GM21515 (cell line): ENCODE measurements around the gene RBM17.
"Not testable (repeated sequence)": the region's sequence is repeated elsewhere in the genome, so short reads cannot be mapped to it uniquely, and the experiment has no call there.

ENCODE experiments used
- ATAC-seq: cut with Tn5 transposase; IDR thresholded peaks from one replicate; pipeline ENCODE4 v1.9.1; 2021; ENCODE audit not compliant: unreplicated experiment

RBM17 gene

DNA sequence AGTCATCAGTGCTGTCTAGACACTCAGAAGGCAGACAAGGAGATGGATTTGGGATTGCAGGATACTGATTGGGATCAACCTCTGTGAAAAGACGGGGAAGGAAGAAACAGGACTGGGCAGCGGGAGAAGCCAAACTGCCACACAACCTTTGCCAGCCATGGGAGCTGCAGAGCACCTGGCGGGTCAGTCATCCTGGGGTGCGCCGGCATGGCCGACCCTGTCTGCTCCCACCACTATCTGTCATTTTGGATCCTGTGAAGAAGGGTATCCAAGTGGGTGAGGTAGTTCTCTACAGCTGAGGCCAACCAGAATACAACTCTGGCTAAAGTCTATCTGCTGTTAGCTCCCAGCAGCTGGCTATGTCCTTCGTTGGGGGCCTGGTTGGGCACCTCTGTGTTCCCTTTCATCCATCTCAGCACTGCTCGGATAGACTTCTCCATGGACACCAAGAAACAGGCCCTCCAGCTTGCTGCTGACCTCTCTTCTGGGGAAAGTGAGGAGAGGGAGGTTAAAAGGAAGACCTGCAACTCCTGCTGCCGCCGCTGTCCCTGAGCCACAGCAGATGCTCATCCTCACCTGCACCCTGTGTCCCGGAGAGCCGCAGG, 11.7 kb upstream of the RBM17 start:
- ATAC-seq, result no peak

DNA sequence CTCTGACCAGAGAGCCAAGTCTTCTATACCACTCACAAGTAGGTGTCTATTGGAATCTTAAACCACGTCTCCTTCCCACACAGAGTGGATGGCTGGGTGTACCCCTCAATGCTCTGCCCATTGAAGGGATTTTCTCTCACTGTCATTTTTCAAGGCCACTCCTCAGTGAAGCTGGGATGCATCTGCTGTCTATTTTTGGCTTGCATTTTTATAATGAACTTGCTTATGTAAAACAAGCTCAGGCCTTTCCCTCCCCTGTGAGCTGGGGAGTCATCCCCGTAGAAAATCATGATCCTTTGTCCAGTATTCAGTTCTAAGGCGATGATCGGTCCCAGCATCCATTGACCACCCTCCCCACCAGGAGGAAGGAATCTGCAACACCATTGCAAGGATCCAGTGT, 9.8 kb upstream of the RBM17 start:
- ATAC-seq, result no peak

DNA sequence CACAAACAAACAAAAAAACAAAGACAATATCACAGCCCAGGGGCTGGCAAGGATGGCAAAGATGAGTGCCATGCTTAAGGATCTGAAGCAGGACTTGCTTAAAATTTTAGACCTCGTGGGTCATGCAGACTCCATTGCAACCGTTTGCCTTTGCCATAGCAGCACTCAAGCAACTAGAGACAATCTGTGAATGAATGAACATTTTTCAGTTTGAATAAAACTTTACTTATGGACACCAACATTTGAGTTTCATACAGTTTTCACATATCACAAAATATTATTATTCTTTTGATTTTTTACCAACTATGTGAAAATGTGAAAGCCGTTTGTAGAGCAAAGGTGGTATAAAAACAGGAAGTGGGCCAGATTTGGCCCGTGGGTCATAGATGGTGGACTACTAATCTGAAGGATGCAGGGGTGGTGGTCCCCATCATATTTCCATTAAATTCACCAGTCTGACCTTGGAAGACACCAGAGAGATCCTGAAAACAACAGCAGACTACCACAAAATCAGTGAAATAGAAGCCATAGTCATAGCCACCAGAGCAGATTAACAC, 8.3 kb upstream of the RBM17 start:
- ATAC-seq, result no peak

DNA sequence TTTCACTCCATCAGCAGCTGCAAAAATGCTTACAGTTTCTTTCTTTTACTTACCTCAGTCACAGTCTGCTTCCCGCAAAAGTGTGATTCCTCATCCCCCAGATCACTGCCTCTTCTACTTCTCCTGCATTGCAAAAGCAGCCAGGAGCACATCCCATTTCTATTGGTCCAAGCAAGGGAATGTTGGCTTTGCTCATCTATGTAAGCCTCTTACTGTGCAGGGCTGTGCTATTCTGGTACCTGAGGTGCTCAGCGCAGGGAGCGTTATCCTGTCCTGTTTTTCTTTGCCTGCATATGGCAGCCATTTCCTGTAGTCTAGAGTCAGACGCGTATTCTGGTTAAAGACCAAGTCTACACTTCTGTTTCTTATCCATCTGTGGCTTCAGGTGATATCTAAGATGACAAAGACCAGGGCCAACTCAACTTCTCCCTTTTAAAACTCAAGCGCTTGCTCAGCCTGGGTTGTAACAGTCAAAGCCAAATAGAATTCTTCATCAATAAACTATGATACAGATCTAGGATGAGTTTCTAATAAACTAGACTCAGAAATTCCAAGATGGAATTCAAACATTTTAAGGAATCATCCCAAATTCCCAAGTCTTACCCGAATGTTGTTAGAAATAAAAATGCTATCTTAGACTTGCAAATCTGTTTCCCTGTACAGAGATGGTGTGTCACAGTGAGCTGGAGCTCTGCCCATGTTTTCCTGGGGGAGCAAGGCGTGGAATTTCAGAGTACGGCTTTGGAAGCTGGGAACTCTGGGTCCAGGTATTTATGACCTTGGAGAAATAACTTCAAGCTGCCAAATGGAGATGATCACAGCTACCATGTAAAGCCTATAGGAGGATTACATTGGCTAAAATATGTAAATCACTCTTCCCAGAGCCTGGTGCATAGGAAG, 6.1 kb upstream of the RBM17 start:
- ATAC-seq, result no peak

DNA sequence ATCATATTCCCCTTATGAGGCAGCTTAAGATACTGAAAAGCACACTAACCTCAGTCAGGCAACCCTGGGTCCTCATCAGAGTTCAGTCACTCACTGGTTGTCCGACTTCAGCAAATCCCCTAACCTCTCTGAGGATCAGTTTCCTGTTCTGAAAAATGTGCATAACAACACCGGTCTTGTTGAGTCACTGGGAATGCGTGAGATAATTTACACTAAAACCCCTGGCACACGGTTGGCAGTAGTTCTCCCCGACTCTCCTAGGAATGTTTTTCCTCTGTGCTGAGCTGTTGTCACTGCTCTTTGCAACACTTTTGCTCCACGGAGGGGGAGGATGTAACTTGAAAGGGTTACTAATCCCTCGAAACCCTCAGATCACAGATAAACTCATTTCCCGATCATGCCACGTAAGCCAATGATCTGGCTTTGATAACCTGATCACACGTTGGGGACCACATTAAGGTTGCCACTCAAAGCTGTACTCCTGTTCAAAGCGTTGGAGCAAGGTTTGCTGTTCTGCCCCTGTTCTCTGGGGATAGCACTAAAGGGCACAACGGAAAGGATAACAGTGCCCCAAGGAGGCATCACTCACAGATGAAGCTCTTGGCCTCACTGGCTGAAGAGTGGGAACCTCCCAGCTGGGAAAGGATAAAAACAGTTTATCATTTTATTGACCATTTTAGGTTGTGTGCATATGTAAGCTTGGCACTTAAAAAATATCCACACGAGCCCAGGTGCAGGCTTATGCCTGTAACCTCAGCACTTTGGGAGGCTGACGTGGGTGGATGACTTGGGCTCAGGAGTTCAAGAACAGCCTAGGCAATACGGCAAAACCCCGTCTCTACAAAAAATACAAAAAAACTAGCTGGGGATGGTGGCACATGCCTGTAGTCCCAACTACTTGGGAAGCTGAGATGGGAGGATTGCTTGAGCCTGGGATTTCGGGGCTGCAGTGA, 5.0 kb upstream of the RBM17 start:
- ATAC-seq, result no peak

DNA sequence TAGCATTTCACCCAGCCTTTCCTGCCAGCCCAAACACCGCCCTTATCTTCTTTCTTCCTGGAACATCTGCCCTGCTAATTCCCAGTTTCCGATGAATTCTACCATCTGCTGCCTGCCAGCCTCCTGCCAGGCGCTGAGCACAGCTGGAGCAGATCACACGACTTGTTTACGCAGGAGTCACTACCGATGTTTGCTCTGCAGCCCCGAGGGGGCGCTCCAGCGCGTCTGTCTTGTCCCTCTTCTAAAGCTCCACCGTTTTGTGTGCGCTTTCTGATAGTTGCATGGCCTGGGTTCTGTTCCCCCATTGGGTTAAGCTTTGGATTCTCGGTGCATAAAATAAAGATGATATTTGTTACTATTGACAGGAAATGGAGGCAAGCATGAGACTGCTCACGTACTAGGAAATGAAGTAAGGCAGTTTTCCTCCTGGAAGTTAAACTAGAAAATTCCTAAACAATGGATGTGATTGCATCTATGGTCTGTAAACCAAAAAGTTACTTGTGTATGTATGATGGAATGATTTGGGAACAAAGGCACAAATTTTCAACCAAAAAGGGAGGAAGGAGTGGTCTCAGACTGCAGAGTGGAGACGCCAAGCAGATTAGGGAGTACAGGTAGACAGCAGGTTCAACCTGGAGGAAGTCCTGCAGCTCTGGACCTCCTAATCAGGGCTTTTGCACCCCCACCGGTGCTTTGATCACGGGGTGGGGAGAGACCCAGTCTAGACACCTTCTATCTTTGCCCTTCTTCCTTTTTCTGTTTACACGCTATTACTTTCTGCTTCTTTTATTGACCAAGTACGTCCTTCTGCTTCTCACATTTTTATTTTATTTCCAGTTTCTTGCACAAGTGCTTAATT, 2.2 kb upstream of the RBM17 start:
- peak; percentile 45 for ATAC-seq

DNA sequence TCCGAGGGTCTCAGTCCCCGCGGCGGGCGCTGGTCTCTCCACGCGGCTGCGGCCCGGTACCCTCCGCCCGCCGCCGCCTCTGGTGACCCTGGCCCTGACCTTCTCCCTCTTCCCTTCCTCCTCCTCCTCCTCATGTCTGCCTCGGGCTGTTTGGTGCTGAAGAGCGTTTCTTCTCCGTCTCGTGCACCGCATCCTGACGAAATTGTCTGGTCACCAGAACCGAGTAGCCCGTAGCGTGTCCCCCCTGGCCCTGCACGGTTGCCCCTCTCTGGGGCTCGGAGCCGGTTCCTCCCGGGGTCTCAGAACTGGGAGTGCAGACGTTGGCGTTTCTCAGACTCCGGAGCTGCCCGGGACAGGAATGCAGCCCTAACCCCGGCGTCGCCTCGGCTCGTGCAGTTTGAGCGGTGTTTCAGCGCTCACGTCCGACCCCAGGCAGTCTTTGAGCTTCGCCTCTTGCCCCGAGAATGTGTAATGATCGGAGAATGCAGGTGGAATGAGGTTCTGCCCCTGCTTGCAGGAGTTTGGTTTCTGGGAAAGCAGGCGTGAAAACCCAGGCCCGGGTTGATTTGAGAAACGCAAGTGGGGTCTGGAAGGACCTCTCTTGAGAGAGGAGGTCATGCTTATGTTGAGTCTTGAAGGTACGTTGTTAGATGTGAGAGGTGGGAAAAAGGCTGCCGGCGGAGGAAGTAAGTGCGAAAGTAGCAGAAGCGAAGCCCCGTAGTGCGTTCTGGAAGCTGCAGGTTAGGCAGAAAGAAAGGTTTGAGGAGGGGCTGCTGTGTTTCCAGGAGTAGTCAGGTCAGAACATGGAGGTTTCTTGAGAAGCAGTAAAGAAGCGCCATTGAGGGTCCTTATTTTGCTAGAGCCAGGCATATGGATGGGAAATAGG, 743 bp downstream of the RBM17 start:
- ATAC-seq, result peak; percentile 26

DNA sequence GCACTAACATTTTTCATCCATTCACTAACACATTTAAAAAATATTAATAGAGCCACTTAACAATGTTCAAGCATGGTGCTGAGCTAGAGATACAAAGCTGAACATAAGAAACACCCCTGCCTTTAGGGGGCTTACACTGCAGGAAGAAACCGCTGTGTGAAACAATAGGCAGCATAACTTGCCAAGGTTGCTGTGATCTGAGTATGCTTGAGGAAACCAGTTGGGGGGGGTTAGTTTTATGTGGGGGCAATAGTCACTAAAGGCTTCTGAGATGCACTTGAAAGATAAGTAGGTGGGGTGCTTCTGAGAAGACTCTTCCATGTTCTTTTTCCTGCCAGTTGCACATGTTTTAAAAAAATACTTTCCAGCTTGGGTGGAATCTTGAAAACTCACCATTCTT, 2.8 kb downstream of the RBM17 start:
- ATAC-seq, result no peak

DNA sequence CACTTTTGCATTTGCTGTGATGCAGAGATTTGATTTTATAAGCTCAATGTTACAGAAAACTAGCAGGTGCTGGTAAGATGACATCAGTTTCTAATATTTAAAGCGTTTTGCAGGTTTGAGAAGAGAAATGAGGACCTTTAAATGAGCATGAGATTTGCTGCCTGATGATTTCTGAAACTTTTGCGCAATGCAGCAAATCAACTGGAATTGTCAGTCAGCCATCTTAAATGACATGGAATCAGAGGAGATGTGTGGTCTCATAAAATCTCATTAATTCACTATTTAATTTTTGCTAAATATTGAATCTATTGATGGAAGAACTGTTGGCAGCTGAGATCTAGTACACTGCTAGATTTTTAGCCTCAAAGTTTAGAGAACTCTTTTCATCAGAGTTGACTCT, 3.9 kb downstream of the RBM17 start:
- ATAC-seq, result no peak

DNA sequence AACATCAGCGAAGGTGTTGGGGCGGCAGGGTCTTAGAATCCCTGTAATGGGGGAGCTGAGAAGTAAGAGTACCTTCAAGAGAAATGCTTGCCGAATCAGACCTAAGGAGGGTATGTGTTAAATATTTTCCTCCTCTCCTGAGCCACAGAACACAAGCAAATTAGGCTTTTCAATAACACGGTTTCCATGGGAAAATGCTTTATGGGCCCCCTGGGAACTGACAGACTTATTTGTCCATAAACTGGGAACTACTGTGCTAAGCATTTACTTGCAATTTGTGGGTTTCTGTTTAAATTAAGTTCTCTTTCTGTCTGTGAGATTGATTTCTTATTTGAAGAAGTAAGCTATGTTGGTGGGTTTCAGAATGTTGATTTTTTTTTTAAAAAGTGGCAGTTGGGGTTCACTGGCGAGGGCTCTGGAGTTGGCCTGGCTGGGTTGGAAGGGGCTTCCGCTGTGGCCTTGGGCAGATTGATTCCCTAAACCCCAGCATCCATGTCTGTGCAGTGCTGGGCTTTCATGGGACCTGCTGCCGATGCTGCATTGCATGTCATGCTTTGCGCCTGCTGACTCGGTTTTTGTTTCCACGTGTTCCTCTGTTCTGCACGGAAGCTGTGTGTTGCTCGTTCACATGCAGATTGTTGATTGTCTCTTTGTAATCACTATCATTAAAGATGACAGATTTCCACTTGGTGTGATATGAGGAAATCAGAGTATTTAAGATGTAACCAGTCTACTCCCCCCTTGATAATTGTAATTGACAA, 7.2 kb downstream of the RBM17 start:
- no peak for ATAC-seq

DNA sequence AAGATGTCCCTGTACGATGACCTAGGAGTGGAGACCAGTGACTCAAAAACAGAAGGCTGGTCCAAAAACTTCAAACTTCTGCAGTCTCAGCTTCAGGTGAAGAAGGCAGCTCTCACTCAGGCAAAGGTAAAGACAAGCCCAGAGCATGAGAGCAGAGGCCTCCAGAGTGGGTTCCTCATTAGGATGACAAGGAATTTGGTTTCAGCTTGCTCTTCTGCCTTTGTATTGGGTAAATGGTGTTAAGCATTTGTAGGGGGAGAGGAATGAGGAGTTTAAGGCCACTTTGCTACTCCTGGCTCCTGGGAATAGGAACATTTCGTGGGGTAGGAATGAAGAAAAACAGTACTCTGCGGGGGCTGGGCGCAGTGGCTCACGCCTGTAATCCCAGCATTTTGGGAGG, 8.2 kb downstream of the RBM17 start:
- no peak for ATAC-seq

DNA sequence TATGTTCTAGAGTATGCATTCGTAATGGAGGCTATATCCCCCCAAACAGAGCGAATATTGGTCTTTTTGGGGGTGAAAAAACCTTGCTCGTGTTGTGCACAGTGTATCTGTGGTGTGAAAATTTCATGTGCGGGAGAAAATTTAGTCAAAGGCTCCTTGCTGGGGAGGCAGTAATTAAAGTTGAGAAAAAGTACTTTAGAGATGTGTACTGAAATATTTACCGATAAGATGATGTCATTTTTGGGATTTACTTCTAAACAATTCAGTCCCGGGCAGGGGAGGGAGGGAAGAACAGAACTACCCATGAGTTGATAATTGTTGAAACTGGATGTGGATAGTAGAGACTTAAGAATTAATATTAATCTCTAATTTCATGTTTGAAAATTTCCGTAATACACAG, 9.3 kb downstream of the RBM17 start:
- ATAC-seq, result no peak

DNA sequence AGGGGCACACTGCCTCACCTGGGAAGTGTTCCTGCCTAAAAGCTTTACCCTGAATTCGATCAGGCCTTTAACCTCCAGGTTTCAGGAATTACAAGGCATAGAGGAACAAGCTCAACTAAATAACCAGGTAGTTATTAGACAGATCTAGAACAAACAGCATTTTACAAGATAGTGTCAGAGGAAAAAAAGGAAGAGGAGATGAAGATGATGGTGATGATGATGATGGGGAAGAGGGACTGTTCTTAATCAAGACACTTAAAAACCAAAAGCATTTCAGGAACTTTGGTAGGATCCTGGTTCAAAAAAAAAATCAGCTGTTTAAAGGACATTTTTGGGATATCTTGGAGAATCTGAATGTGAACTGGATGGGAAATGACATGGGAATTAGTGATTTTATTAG, 11.5 kb downstream of the RBM17 start:
- ATAC-seq, result no peak

DNA sequence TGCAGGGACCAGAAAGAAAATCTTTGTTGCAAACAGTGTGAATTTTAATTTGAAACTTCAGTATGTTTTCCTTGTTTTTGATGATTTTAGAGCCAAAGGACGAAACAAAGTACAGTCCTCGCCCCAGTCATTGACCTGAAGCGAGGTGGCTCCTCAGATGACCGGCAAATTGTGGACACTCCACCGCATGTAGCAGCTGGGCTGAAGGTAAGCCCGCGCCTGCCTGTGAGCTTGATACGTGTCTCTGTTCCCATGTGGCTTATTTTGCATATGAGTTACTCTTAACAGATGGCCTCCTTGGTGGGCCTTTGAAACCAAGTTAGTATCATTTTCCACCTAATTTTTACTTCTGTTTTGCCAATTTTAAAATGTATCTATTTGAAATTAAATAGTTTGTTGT, 12.3 kb downstream of the RBM17 start:
- ATAC-seq, result no peak

DNA sequence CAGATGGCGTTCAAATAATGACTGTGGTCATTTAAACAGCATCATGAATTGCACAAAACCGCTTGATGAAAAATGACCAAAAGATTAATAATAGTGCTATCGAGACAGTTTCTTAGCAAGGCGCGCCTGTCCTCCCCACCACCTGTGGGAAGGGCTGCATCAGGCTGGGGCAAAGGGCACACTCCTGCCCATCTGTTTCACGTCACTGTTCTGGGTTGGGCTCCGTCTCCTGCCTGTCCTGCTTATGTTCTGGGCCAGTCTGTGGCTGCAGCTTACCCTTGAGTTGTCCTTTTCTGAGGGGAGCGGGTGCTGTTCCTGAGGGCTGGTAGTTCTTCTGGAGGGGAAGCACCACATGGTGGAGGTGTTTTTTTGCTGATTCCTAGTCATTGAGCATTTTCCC, 13.3 kb downstream of the RBM17 start:
- no peak for ATAC-seq

DNA sequence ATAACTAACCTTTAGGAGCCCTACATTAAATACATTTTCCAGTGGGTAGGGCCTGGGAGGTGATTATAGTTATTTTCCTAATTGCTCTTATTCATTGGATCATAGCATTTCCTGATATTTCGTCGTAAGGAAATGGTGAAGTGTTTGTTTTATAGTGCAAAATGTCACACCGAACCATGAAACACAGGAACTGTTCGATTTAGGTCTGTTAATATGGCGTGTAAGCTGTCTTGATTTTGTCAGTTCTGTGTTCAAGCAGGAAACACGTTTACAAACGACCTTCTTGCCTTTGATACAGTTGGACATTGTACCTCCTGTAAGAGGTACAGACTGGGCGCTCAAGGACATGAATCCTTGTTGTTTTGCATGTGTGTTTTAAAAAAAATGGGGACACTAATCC, 14.8 kb downstream of the RBM17 start:
- no peak for ATAC-seq

DNA sequence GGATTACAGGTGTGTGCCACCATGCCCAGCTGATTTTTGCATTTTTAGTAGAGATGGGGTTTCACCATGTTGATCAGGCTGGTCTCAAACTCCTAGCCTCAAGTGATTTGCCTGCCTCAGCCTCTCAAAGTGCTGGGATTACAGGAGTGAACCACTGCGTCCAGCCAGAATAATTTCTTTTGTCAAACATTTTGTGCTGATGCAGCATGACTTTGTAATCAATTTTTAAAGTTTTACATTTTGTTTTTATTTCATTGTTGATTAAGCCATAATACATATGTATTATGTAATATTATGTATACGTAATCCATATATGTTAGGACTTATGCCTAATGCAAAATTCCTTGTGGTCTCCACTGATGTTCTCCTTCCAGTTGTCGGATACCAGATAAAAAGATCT, 18.8 kb downstream of the RBM17 start:
- not testable (repeated sequence) for ATAC-seq

DNA sequence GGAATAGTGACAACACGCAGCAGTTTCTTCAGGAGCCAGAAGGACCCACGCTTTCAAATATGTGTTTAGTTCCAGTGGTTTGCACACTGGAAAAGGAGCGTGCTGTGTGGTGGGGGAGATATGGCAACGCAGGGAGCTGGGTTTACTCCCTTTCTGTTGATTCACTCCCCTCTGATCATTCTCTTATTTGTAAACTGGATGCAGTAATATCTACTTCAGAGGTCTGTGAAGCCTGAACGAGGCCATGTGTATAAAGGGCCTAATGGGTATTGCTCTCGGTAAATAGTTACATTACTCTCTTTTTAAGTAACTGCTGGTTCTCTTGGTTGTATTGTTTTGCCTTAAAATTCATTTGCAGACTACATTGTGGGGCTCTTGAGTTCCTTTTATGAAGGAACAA, 19.2 kb downstream of the RBM17 start:
- ATAC-seq, result no peak
